Coronary artery (tissue), 2 donors: Measurements from ENCODE around the gene GPR85.

ENCODE experiments used
- DNase-seq: peaks from one replicate; pipeline ENCODE4 v3.0.0-alpha.2; 2017; ENCODE audit warnings: low spot score
- H3K27ac ChIP-seq, 2 donors: fragments of 200-600 bp; sonication (generic); one replicate each; pipeline ENCODE4 v1.5.1; 2016 to 2019
- H3K4me3 ChIP-seq: fragments of 200-600 bp; sonication (generic); 2 replicates; pipeline ENCODE4 v1.5.1; 2016; ENCODE audit warnings: mild to moderate bottlenecking, moderate library complexity
- TF ChIP-seq, protein P1 (sequence below): fragments of 200-600 bp; sonication (generic); IDR thresholded peaks from one replicate; pipeline ENCODE4 v1.5.1; 2019; ENCODE audit warnings: antibody characterized with exemption

Gene GPR85

DNA sequence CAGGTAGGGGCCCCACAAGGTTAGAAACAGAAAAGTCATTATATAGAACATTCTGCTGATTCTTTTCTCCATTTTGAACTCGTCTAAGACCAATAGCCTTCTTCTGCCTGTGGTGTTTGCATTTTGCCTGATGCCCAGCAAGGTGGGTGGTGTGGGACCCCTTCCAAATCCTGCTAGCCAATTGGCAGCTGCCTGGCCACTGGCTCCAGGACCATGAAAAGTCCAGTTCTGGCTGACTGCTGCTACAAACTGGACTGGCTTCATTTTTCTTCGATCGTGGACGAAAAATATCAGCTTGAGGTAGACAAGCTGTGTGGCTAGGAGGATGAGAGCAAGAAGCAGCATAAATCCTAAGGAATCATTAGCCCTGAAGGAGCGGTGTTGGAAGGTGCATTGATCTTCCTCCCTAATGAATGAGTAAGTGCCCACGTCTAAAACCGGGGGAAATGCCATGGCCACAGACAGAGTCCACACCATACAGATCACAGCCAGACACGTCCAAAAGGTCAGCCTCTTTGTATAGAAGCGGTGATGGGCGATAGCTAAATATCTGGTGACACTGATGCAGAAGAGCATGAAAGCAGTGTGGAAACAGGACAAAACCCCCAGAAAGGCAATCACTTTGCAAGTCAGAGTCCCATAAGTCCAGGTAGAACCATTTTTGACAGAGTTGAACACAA is 2.7 kb downstream of the GPR85 start:
- H3K27ac ChIP-seq: no peak overlapping the region
- no peak overlapping the region for H3K4me3 ChIP-seq
- no peak for DNase-seq
- TF ChIP-seq, protein P1, sequence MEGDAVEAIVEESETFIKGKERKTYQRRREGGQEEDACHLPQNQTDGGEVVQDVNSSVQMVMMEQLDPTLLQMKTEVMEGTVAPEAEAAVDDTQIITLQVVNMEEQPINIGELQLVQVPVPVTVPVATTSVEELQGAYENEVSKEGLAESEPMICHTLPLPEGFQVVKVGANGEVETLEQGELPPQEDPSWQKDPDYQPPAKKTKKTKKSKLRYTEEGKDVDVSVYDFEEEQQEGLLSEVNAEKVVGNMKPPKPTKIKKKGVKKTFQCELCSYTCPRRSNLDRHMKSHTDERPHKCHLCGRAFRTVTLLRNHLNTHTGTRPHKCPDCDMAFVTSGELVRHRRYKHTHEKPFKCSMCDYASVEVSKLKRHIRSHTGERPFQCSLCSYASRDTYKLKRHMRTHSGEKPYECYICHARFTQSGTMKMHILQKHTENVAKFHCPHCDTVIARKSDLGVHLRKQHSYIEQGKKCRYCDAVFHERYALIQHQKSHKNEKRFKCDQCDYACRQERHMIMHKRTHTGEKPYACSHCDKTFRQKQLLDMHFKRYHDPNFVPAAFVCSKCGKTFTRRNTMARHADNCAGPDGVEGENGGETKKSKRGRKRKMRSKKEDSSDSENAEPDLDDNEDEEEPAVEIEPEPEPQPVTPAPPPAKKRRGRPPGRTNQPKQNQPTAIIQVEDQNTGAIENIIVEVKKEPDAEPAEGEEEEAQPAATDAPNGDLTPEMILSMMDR: no peak

- DNase-seq: no peak
- TF ChIP-seq, protein P1: no peak
Observed at GRCh38 chr7:113083132-113083815, 3.4 kb downstream of the GPR85 start.

GRCh38 chr7:113078331-113078730 is 8.3 kb downstream of the GPR85 start:
- no peak for DNase-seq
- no peak overlapping the region for H3K27ac ChIP-seq
- H3K4me3 ChIP-seq: no peak overlapping the region
- TF ChIP-seq, protein P1: no peak

More at GRCh38 chr7:113083132-113083815, 3.4 kb downstream of the GPR85 start:
- H3K4me3 ChIP-seq: no peak overlapping the region
- no peak overlapping the region for H3K27ac ChIP-seq

DNA sequence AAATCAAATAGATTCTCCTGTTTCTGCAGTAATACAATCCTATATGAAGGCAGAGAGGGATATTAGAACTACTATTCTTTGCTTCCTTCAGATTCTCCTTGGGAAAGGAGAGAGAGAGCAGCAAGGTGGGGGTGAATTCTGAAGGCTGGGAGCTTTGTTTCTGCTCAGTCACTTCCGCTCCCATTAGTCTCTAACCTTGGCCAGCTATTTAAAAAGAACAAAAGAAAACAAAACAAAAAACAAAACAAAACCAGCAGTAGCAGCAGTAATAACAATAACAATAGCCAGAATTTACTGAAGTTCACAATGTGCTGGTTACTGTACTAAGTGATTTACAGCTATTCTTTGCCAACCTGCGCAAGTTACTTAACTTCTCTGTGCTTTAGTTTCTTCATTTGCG is 9.9 kb downstream of the GPR85 start:
- TF ChIP-seq, protein P1: no peak
- H3K27ac ChIP-seq: no peak overlapping the region
- DNase-seq: no peak
- no peak overlapping the region for H3K4me3 ChIP-seq

GRCh38 chr7:113071465-113071864 is 15.2 kb downstream of the GPR85 start:
- no peak for DNase-seq
- TF ChIP-seq, protein P1: no peak
- Histone ChIP-seq H3K27ac (no peak overlapping the region), H3K4me3 (no peak overlapping the region)

DNA sequence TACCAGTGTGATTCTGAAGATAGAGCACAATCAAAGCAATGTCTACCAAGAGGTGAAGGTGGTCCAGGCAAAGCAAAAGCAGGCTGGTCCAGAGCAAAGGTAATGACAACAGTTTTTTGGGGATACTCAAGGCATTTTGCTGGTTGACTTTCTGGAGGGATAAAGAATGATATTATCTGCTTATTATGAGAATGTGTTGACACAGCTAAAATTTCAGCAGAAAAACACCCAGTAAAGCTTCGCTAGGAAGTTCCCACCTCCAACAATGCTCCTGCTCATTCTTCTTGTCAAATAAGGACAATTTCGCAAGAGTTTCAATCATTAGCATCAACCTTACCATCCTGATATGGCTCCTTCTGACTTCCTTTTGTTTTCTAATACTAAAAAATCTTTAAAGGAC is 24.1 kb downstream of the GPR85 start:
- Histone ChIP-seq H3K4me3 (no peak overlapping the region), H3K27ac (no peak overlapping the region)
- TF ChIP-seq, protein P1: no peak
- DNase-seq: no peak

DNA sequence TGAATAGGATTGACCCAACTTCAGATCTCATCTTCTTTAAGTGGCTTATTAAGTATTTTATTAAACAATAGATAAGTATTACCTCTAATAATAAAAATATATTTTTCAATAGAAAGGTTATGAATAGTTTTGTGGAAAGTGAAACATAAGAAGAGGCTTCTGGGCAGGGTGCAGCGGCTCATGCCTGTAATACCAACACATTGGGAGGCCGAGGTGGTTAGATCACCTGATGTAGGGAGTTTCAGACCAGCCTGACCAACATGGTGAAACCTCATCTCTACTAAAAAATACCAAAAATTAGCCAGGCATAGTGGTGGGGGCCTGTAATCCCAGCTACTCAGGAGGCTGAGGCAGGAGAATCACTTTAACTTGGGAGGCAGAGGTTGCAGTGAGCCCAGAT is 26.5 kb downstream of the GPR85 start:
- DNase-seq: no peak
- H3K27ac ChIP-seq: no peak overlapping the region
- TF ChIP-seq, protein P1: no peak
- H3K4me3 ChIP-seq: no peak overlapping the region
